HepG2 (cell line): ENCODE measurements around the gene ARHGAP33. TPM values are rescaled to one million over a fixed set of nuclear protein-coding genes. Genes with fewer than 3 reads are reported as not detected.
A peak's percentile ranks its signal among the peaks of the same experiment; 100 is the strongest.
"Not testable (repeated sequence)": the region's sequence is repeated elsewhere in the genome, so short reads cannot be mapped to it uniquely, and the experiment has no call there.

Experiments used
- ATAC-seq: fragments of 200-7000 bp; cut with Tn5 transposase; 3 replicates; pipeline ENCODE4 v1.9.1; 2020; ENCODE audit warnings: mild to moderate bottlenecking, moderate library complexity
- BruUV-seq: library from RNA; stranded (reverse); fragments of 400-500 nt; replicated peaks from 2 replicates; lab custom pipeline; 2021; lab: Mats Ljungman, UMichigan
- CTCF ChIA-PET: fragments of 300-600 bp; formaldehyde crosslinking; extraction: SDS; loops from one replicate; lab custom pipeline; 2021; ENCODE audit warnings: low total read pairs, inconsistent platforms, low intra/inter-chr PET ratio; lab: Yijun Ruan, JAX
- POLR2A ChIA-PET: fragments of 350-600 bp; sonication (Branson Sonifier 250); formaldehyde crosslinking; loops from one replicate; lab custom pipeline; 2020; ENCODE audit warnings: antibody characterized with exemption, inconsistent platforms; lab: Yijun Ruan, JAX
- DNase-seq: peaks from one replicate; pipeline ENCODE4 v3.0.0-alpha.2; 2015; ENCODE audit warnings: low spot score
- FAIRE-seq: peaks from 3 replicates; lab custom pipeline; 2011; peaks lifted over from hg19 to GRCh38; lab: Jason Lieb, UNC
- H2AFZ ChIP-seq: one replicate; pipeline ENCODE4 v1.6.1; 2011; ENCODE audit warnings: low read length, inconsistent platforms
- H3K27ac ChIP-seq: fragments of 300-600 bp; 3 replicates; pipeline ENCODE4 v1.8.0; 2011; ENCODE audit warnings: mixed run types, mild to moderate bottlenecking, mixed read lengths, low read length, inconsistent platforms; ENCODE audit not compliant: insufficient read depth; ENCODE audit errors: extremely low read length
- H3K27me3 ChIP-seq, 2 experiments: fragments of 200-600 bp in 1 of 2; 2 replicates in 1 of 2; 3 replicates in 1 of 2; pipeline versions ENCODE4 v1.6.0 to v1.8.0; 2011; ENCODE audit warnings: low read length in 2 of 2, mild to moderate bottlenecking in 2 of 2, moderate library complexity in 2 of 2, inconsistent platforms in 1 of 2; ENCODE audit not compliant: insufficient read depth in 2 of 2, control insufficient read depth in 1 of 2
- H3K36me3 ChIP-seq, 2 experiments: fragments of 200-600 bp in 1 of 2; replicated peaks in 1 of 2; 2 replicates in 1 of 2; 3 replicates in 1 of 2; pipeline versions ENCODE4 v1.5.1 to v1.8.0; 2011; ENCODE audit warnings: low read length in 2 of 2, inconsistent platforms in 1 of 2; ENCODE audit not compliant: insufficient read depth in 2 of 2, control insufficient read depth in 1 of 2
- H3K4me1 ChIP-seq: 2 replicates; pipeline ENCODE4 v1.5.1; 2012; ENCODE audit warnings: low read length, inconsistent platforms; ENCODE audit not compliant: insufficient read depth
- H3K4me2 ChIP-seq: 2 replicates; pipeline ENCODE4 v1.6.0; 2011; ENCODE audit warnings: low read depth, low read length, inconsistent platforms
- H3K4me3 ChIP-seq, 3 experiments: fragments of 200-600 bp in 1 of 3; sonication (generic), shearing (Covaris generic) in 1 of 3; replicated peaks in 1 of 3; 2 replicates each; pipeline ENCODE4 v1.5.1; 2011 to 2016; ENCODE audit warnings: low read length in 3 of 3, inconsistent platforms in 2 of 3, low read depth in 2 of 3, mild to moderate bottlenecking in 2 of 3, control low read depth in 1 of 3, mixed read lengths in 1 of 3; ENCODE audit not compliant: insufficient read depth in 1 of 3
- H3K79me2 ChIP-seq: one replicate; pipeline ENCODE4 v1.6.1; 2011; ENCODE audit warnings: low read length, inconsistent platforms; ENCODE audit not compliant: insufficient read depth
- H3K9ac ChIP-seq: 2 replicates; pipeline ENCODE4 v1.6.0; 2011; ENCODE audit warnings: mild to moderate bottlenecking, low read depth, low read length, inconsistent platforms; ENCODE audit not compliant: insufficient read depth
- H3K9me3 ChIP-seq: 2 replicates; pipeline ENCODE4 v1.5.1; 2012; ENCODE audit warnings: mild to moderate bottlenecking, low read length
- H4K20me1 ChIP-seq: 2 replicates; pipeline ENCODE4 v1.6.0; 2011; ENCODE audit warnings: inconsistent platforms, mild to moderate bottlenecking, low read length, moderate library complexity; ENCODE audit not compliant: insufficient read depth
- ZNF121 ChIP-seq: sonication (generic); formaldehyde crosslinking; IDR thresholded peaks from 2 replicates; pipeline ENCODE4 v1.5.0; 2020; ENCODE audit warnings: mild to moderate bottlenecking, missing genetic modification reagents
- ZNF280D ChIP-seq: sonication (generic); formaldehyde crosslinking; IDR thresholded peaks from 2 replicates; pipeline ENCODE4 v1.5.1; 2020; ENCODE audit warnings: mild to moderate bottlenecking, missing genetic modification reagents
- WGBS: methylation state at CpG from one replicate; pipeline ENCODE4 v1.1.6; 2017; ENCODE audit warnings: low lambda C conversion rate; 5-methylcytosine and 5-hydroxymethylcytosine counted together
- in situ Hi-C: cut with HindIII; loops from 2 replicates; pipeline ENCODE4 v1.10.0; 2017; ENCODE audit warnings: low pct_unique_long_range_greater_than_20kb; ENCODE audit not compliant: extremely low pct_ligation_motif_present
- intact Hi-C: fragments of 100-400 bp; cut with micrococcal nuclease; formaldehyde crosslinking; loops from one replicate; pipeline ENCODE4 v1.10.0; 2022; ENCODE audit not compliant: unreplicated experiment
- polyA plus RNA-seq, 8 experiments: library from polyadenylated mRNA; depleted of rRNA in 3 of 8; stranded (reverse) in 7 of 8; unstranded in 1 of 8; fragments of >200 nt; fragmentation: Illumina TruSeq in 4 of 8; extraction: Trizol in 4 of 8; gene quantifications; 2 replicates each; pipeline versions ENCODE4 v1.2.1 to v1.2.3, GENCODE V29; 2011 to 2016; ENCODE audit warnings: low read depth in 4 of 8, missing spikeins in 1 of 8, mixed read lengths in 1 of 8; ENCODE audit not compliant: insufficient read depth in 1 of 8
- total RNA-seq, 5 experiments: library from RNA; depleted of rRNA; stranded (reverse); fragments of >200 nt; fragmentation: Illumina TruSeq; extraction: Trizol; gene quantifications; 2 replicates each; pipeline ENCODE4 v1.2.3, GENCODE V29; 2016; ENCODE audit warnings: low read depth in 1 of 5

Gene ARHGAP33
- total and polyA plus RNA-seq, 2 of the 13 experiments (the other 11 are each of a cell fraction or from before 2014, with no cell fraction given), result 1.3 to 2.7 TPM

GRCh38 chr19:35793381-35794165, 18.2 kb downstream of the ARHGAP33 start (continued):
- TF ChIP-seq ZNF280D (CRISPR knock-in tag), result no peak

- H3K27me3 ChIP-seq, H3K79me2 ChIP-seq, H3K27ac ChIP-seq, BruUV-seq, POLR2A ChIA-PET, H3K4me2 ChIP-seq, in situ Hi-C loops, ATAC-seq, H3K9ac ChIP-seq, H2AFZ ChIP-seq: not testable (repeated sequence)
- WGBS, result 50% methylated on average over 1 of the region's 1 CpG
- TF ChIP-seq ZNF121, result peak; percentile 61
- TF ChIP-seq, all 625 proteins: peak for 1; not testable (repeated sequence) for 624
- peaks cover 43% of the 10 kb centered on the region for H3K4me1 ChIP-seq
- H3K36me3 ChIP-seq, H4K20me1 ChIP-seq, H3K9me3 ChIP-seq, intact Hi-C loops, DNase-seq, H3K4me3 ChIP-seq, CTCF ChIA-PET, FAIRE-seq: not testable (repeated sequence)
Observed at GRCh38 chr19:35795564-35795963, 20.2 kb downstream of the ARHGAP33 start.
